Ovary (tissue), 3 donors: Measurements from ENCODE around the gene FLYWCH1.

Source experiments
- EP300 ChIP-seq: sonication (generic); formaldehyde crosslinking; IDR thresholded peaks from one replicate; pipeline ENCODE4 v1.6.1; 2017; ENCODE audit warnings: antibody characterized with exemption
- POLR2A ChIP-seq: fragments of 450-650 bp; IDR thresholded peaks from one replicate; pipeline ENCODE4 v1.6.1; 2017; ENCODE audit warnings: antibody characterized with exemption, mild to moderate bottlenecking, moderate library complexity
- TF ChIP-seq, protein P1 (sequence below), 3 donors: fragments of 450-650 bp in 2 of 3; fragments of 200-600 bp in 1 of 3; IDR thresholded peaks; one replicate each; pipeline versions ENCODE4 v1.5.1 to v1.8.0; 2016 to 2022; ENCODE audit warnings: antibody characterized with exemption in 3 of 3, mild to moderate bottlenecking in 1 of 3
- donor health status: DM: no; HTN: no; CAD: no.

GRCh38 chr16:2959206-2959605 is 47.5 kb downstream of the FLYWCH1 start:
- TF ChIP-seq, protein P1, sequence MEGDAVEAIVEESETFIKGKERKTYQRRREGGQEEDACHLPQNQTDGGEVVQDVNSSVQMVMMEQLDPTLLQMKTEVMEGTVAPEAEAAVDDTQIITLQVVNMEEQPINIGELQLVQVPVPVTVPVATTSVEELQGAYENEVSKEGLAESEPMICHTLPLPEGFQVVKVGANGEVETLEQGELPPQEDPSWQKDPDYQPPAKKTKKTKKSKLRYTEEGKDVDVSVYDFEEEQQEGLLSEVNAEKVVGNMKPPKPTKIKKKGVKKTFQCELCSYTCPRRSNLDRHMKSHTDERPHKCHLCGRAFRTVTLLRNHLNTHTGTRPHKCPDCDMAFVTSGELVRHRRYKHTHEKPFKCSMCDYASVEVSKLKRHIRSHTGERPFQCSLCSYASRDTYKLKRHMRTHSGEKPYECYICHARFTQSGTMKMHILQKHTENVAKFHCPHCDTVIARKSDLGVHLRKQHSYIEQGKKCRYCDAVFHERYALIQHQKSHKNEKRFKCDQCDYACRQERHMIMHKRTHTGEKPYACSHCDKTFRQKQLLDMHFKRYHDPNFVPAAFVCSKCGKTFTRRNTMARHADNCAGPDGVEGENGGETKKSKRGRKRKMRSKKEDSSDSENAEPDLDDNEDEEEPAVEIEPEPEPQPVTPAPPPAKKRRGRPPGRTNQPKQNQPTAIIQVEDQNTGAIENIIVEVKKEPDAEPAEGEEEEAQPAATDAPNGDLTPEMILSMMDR (IDR thresholded peaks at IDR 0.05), result no peak
- TF ChIP-seq EP300 (no peak), POLR2A (no peak)
